ENCODE measurements around the gene MMP20.

- TF ChIP-seq POLR2A (IDR thresholded peaks at IDR 0.05), result no peak
- TF ChIP-seq, protein P1, sequence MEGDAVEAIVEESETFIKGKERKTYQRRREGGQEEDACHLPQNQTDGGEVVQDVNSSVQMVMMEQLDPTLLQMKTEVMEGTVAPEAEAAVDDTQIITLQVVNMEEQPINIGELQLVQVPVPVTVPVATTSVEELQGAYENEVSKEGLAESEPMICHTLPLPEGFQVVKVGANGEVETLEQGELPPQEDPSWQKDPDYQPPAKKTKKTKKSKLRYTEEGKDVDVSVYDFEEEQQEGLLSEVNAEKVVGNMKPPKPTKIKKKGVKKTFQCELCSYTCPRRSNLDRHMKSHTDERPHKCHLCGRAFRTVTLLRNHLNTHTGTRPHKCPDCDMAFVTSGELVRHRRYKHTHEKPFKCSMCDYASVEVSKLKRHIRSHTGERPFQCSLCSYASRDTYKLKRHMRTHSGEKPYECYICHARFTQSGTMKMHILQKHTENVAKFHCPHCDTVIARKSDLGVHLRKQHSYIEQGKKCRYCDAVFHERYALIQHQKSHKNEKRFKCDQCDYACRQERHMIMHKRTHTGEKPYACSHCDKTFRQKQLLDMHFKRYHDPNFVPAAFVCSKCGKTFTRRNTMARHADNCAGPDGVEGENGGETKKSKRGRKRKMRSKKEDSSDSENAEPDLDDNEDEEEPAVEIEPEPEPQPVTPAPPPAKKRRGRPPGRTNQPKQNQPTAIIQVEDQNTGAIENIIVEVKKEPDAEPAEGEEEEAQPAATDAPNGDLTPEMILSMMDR (IDR thresholded peaks at IDR 0.05), result no peak
- no peak for TF ChIP-seq EP300 (IDR thresholded peaks at IDR 0.05)
These were observed 59.0 kb downstream of the MMP20 start for GRCh38 chr11:102566112-102566511.
